ENCODE results near the gene OAF. TPM values are rescaled to one million over a fixed set of nuclear protein-coding genes. Genes with fewer than 3 reads are reported as not detected.

The OAF gene
- total RNA-seq, 2 donors from 2014 or later: 14.5 to 17.4 TPM

DNA sequence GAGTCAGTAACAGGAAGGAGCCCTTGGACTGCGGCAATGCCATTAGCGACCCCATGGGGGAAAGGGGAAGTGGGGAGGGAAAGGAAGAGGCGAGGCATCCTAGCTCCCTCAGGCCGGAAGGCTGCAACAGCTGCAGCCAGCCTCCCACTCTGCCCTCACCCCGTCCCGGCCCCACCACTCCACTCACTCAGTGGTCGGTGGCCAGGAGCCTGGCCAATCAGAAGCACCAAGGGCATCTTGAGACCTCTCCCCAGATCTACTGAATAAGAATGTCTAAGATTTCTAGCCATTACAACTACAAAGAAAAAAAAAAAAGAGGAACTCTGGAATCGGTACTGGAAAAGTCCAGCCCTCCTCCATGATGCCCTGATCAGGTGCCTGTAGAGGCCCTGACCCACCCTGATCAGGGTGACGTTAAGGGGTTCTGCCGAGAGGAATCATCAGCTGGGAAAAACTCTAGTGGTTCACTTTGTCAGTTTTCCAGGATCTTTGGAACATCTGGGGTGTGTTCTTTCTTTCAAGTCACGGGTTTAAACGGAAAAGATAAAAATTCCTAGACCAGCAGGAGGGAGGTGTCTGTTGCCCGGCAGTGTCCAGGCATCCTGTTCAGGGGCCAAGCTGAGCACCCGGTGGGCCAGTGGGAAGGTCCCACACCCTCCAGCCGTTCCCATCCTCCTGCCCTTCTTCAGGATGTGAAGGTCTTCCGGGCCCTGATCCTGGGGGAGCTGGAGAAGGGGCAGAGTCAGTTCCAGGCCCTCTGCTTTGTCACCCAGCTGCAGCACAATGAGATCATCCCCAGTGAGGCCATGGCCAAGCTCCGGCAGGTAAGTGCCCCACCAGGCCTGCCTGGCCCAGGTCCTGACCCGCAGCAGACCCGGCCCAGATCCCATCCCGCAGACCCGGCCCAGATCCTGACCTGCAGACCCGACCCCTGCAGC lies 14.4 kb downstream of the OAF start:
- 60% methylated on average over 22 of the region's 22 CpGs for WGBS
- Histone ChIP-seq H3K27me3 (replicated peaks; ENCODE audit: insufficient read depth) (no peaks in the 10 kb centered on the region), H3K27ac (peak overlapping the region; percentile 22 to 32), H3K4me1 (replicated peaks) (no peaks in the 10 kb centered on the region), H3K4me3 (no peak overlapping the region), H3K9me3 (no peaks in the 10 kb centered on the region), H3K36me3 (no peaks in the 10 kb centered on the region)
- TF ChIP-seq, protein P1, sequence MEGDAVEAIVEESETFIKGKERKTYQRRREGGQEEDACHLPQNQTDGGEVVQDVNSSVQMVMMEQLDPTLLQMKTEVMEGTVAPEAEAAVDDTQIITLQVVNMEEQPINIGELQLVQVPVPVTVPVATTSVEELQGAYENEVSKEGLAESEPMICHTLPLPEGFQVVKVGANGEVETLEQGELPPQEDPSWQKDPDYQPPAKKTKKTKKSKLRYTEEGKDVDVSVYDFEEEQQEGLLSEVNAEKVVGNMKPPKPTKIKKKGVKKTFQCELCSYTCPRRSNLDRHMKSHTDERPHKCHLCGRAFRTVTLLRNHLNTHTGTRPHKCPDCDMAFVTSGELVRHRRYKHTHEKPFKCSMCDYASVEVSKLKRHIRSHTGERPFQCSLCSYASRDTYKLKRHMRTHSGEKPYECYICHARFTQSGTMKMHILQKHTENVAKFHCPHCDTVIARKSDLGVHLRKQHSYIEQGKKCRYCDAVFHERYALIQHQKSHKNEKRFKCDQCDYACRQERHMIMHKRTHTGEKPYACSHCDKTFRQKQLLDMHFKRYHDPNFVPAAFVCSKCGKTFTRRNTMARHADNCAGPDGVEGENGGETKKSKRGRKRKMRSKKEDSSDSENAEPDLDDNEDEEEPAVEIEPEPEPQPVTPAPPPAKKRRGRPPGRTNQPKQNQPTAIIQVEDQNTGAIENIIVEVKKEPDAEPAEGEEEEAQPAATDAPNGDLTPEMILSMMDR (IDR thresholded peaks at IDR 0.05): no peak
- no peak for TF ChIP-seq POLR2AphosphoS5 (IDR thresholded peaks at IDR 0.05)
- no peak for TF ChIP-seq POLR2A (IDR thresholded peaks at IDR 0.05)
- intact Hi-C loops (cut with DNase I): no loop called here
- no peak for DNase-seq (ENCODE audit: low spot score)

DNA sequence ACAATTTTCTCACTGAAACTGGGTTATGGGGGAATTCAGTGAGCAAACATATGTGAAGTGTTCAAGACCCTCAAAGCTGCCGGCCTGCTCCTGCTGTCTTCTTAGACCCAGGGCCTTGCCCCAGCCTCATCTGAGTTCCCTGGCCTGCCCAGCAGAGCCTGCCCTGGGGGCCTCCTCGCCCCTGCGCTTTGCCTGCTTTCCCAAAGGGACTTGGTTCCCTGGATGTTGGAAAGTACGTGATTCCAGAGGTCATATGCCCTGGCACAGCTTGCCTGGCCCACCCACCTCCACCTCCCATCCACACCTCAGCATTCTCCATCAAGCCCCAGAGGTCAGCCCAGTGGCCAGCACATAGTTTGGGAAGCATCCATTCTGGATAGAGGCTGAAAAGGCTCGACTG lies 15.4 kb downstream of the OAF start:
- whole genome bisulfite sequencing: 79% methylated on average over 5 of the region's 5 CpGs
- no peak overlapping the region for H3K4me3 ChIP-seq
- H3K36me3 ChIP-seq: no peaks in the 10 kb centered on the region
- TF ChIP-seq POLR2A (IDR thresholded peaks at IDR 0.05) (no peak), POLR2AphosphoS5 (IDR thresholded peaks at IDR 0.05) (no peak)
- intact Hi-C loops (cut with DNase I): no loop called here
- no peaks in the 10 kb centered on the region for H3K9me3 ChIP-seq
- no peak for DNase-seq (ENCODE audit: low spot score)
- H3K27ac ChIP-seq: peak overlapping the region in 1 of 2 donors; percentile 32
- no peaks in the 10 kb centered on the region for H3K4me1 ChIP-seq (replicated peaks)
- no peaks in the 10 kb centered on the region for H3K27me3 ChIP-seq (replicated peaks; ENCODE audit: insufficient read depth)

DNA sequence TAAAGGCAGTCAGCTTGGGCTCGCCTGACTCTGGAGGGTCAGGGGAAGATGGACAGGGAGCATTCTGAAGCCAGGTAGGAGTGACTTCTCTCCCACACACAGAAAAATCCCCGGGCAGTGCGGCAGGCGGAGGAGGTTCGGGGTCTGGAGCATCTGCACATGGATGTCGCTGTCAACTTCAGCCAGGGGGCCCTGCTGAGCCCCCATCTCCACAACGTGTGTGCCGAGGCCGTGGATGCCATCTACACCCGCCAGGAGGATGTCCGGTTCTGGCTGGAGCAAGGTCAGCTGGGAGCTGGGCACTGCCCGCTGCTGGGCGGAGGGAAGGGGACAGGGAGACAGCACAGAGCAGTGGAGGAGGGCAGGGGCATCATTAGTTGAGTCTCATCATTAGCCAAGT lies 15.9 kb downstream of the OAF start:
- intact Hi-C loops (cut with DNase I): no loop called here
- Histone ChIP-seq H3K36me3 (no peaks in the 10 kb centered on the region), H3K27me3 (replicated peaks; ENCODE audit: insufficient read depth) (no peaks in the 10 kb centered on the region), H3K4me3 (no peak overlapping the region), H3K4me1 (replicated peaks) (no peaks in the 10 kb centered on the region), H3K27ac (no peak overlapping the region), H3K9me3 (no peaks in the 10 kb centered on the region)
- TF ChIP-seq POLR2AphosphoS5 (IDR thresholded peaks at IDR 0.05) (no peak), POLR2A (IDR thresholded peaks at IDR 0.05) (no peak)
- TF ChIP-seq, protein P1 (IDR thresholded peaks at IDR 0.05): no peak
- no peak for DNase-seq (ENCODE audit: low spot score)
- 80% methylated on average over 13 of the region's 13 CpGs for WGBS

DNA sequence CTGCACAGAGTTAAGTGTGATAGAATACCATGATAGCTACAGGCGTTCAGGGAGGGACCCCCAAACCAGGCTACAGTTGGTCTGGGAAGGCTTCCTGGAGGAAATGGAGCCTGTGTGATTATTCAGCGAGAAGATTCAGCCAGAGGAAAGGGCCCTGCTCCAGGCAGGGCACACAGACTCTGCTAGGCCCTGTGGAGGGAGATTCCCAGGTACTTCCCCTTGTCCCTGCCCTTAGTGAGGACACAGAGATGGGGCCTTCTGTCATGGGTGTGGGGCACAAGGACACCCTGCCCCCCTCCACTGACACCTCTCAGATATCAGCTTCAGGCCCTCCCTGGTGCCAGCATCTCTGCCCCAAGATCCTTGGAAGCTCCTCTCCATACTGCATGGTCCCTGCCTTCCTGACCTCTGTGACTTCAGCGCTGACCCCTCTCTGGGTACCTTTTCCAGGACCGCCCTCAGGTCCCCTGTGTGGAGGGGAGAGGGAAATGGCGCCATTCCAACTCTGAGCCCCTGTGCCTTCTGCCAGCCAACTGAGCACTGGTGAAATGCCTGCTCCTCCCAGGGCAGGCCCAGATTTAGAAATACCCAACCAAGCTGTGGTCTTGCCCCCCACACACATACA lies 16.5 kb downstream of the OAF start:
- Histone ChIP-seq H3K4me3 (no peak overlapping the region), H3K36me3 (no peaks in the 10 kb centered on the region), H3K27me3 (replicated peaks; ENCODE audit: insufficient read depth) (no peaks in the 10 kb centered on the region), H3K9me3 (no peaks in the 10 kb centered on the region), H3K4me1 (replicated peaks) (no peaks in the 10 kb centered on the region), H3K27ac (no peak overlapping the region)
- TF ChIP-seq POLR2A (IDR thresholded peaks at IDR 0.05): no peak
- no peak for TF ChIP-seq POLR2AphosphoS5 (IDR thresholded peaks at IDR 0.05)
- TF ChIP-seq, protein P1 (IDR thresholded peaks at IDR 0.05): no peak
- intact Hi-C loops (cut with DNase I): no loop called here
- whole genome bisulfite sequencing: 89% methylated on average over 5 of the region's 5 CpGs
- DNase-seq (ENCODE audit: low spot score): no peak

DNA sequence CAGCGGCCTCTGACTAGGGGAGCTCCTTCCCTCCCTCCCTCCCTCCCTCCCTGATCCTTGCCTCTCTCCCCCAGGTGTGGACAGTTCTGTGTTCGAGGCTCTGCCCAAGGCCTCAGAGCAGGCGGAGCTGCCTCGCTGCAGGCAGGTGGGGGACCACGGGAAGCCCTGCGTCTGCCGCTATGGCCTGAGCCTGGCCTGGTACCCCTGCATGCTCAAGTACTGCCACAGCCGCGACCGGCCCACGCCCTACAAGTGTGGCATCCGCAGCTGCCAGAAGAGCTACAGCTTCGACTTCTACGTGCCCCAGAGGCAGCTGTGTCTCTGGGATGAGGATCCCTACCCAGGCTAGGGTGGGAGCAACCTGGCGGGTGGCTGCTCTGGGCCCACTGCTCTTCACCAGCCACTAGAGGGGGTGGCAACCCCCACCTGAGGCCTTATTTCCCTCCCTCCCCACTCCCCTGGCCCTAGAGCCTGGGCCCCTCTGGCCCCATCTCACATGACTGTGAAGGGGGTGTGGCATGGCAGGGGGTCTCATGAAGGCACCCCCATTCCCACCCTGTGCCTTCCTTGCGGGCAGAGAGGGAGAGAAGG lies 18.1 kb downstream of the OAF start:
- no peaks in the 10 kb centered on the region for H3K27me3 ChIP-seq (replicated peaks; ENCODE audit: insufficient read depth)
- intact Hi-C loops (cut with DNase I): no loop called here
- H3K36me3 ChIP-seq: no peaks in the 10 kb centered on the region
- DNase-seq (ENCODE audit: low spot score): no peak
- no peaks in the 10 kb centered on the region for H3K9me3 ChIP-seq
- no peak overlapping the region for H3K4me3 ChIP-seq
- H3K4me1 ChIP-seq (replicated peaks): no peaks in the 10 kb centered on the region
- no peak overlapping the region for H3K27ac ChIP-seq
- TF ChIP-seq POLR2A (IDR thresholded peaks at IDR 0.05): no peak
- TF ChIP-seq POLR2AphosphoS5 (IDR thresholded peaks at IDR 0.05): no peak
- TF ChIP-seq, protein P1 (IDR thresholded peaks at IDR 0.05): no peak
- 81% methylated on average over 16 of the region's 16 CpGs for WGBS
